Measurements from ENCODE around the gene MAGEF1. TPM values are rescaled to one million over a fixed set of nuclear protein-coding genes. Genes with fewer than 3 reads are reported as not detected.

MAGEF1 gene
- total RNA-seq, 1 donor = 5.0 TPM

DNA sequence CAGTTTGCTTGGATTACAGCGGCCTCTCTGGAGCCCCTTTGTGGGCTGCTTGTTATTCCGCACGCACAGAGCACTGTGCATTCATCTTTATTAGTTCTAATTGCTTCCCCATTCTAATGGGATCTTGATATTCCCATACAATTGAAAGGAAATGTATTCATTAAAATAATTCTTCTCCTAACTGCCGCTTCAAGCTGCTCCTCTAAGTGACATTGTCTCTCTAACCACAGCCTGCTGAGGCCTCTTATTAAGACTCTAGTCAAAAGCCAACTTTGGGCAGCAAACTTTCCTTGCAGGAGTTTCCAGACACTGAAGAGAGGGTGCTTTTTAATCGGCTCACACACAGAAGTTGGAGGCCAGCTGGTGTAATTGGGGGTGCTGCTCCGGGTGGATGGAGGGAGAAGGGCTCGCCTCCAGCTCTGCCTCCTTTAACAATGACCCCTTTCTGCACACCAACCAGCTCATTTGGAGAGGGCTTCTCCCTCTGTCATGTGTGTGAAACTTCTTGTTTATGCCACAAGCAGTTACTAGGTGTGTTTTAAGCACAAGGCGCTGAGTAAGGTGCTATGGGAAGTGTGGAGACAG, 5.6 kb upstream of the MAGEF1 start:
- Histone ChIP-seq H3K4me1 (ENCODE audit: insufficient read depth, low read length) (peaks cover 19% of the 10 kb centered on the region), H3K9me3 (ENCODE audit: low read depth, low read length) (no peaks in the 10 kb centered on the region), H3K27me3 (ENCODE audit: insufficient read depth, low read length) (no peaks in the 10 kb centered on the region), H3K4me3 (ENCODE audit: low read length) (no peak overlapping the region)

DNA sequence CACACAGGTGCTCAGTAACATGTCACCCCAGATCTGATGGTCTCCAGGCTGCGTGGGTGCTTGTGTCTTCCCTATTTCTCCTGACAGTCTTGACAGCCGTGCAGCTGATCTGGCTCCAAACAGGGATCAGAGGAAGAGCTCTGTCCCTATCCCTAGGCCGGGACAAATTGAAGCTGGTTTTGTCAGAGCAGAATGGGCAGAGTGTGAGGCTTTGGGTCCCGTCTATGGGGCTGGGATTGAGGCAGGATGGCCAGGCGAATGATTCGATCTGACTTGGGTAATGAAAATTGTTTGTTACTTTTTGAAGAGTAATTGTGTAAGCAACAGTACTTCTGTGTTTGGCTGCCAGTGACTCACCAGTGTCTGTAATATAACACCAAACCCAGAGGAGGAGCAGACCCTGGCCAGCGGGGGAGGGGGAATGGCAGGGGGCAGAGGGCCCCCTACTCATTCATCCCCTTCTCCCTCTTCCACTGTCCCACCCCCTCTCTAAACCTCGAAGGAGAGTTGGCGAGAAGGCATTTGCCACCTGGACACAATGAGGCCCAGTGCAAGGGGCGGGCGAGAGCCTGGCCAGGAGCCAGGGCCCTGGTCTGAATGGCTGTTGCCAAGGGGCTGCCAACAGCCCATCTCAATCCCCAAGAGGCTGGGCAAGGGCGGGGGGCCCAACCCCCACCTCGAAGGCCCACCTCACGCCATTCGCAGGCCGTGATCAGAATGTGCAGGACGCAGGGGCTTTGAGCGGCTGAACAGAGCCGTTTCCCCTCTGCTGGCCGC, 4.9 kb upstream of the MAGEF1 start:
- no peaks in the 10 kb centered on the region for H3K9me3 ChIP-seq (ENCODE audit: low read depth, low read length)
- H3K4me1 ChIP-seq (ENCODE audit: insufficient read depth, low read length) = peaks cover 25% of the 10 kb centered on the region
- no peak overlapping the region for H3K4me3 ChIP-seq (ENCODE audit: low read length)
- H3K27me3 ChIP-seq (ENCODE audit: insufficient read depth, low read length) = no peaks in the 10 kb centered on the region

DNA sequence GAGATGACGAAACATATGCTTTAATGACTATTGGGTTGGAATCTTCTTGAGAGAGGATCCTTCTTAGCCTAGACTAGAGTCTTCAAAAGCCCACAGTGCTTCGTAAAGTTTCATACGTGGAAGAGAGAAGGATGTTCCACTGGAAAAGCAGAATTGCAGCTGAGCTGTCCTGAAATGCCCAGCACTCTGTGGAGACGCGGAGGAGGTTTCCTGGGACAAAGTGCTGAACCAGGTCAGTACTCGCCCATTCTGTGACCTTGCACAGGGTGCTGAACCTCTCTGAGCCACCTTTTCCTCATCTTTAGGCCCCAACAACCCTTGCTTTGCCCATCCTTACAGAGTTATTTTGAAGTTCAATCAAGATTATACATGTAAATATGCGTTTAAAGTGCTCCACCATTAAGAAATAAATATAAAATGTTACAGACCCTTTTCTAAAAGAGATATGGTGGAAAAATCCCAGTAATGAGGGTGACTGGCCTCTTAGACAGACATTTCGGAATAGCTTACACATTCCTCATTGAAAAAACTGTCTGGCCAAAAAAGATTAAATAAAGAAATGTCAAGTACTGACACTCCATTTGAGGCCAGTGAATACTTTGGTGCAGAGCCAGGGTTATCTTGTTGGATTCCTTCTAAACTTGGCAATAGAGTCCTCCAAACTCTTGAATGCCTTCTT, 4.2 kb upstream of the MAGEF1 start:
- H3K4me1 ChIP-seq (ENCODE audit: insufficient read depth, low read length) = peaks cover 33% of the 10 kb centered on the region
- no peaks in the 10 kb centered on the region for H3K27me3 ChIP-seq (ENCODE audit: insufficient read depth, low read length)
- H3K4me3 ChIP-seq (ENCODE audit: low read length) = no peak overlapping the region
- H3K9me3 ChIP-seq (ENCODE audit: low read depth, low read length) = no peaks in the 10 kb centered on the region

DNA sequence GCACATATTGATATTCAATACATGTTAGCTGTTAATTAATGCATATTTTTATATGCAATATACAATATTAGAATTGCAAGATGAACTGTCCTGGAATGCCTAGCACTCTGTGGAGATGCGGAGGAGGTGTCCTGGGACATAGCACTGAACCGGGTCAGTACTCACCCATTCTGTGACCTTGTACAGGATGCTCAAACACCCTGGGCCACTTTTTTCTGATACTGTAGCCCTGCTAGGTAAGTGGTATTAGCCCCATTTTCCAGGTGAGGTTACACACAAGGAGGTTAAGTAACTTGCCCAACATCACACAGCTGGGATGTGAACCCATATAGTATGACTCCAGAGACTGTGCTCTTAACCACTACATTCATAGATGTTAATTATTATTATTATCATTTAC, 1.7 kb upstream of the MAGEF1 start:
- Histone ChIP-seq H3K4me1 (ENCODE audit: insufficient read depth, low read length) (peaks cover 48% of the 10 kb centered on the region), H3K27me3 (ENCODE audit: insufficient read depth, low read length) (no peaks in the 10 kb centered on the region), H3K9me3 (ENCODE audit: low read depth, low read length) (no peaks in the 10 kb centered on the region), H3K4me3 (ENCODE audit: low read length) (no peak overlapping the region)

DNA sequence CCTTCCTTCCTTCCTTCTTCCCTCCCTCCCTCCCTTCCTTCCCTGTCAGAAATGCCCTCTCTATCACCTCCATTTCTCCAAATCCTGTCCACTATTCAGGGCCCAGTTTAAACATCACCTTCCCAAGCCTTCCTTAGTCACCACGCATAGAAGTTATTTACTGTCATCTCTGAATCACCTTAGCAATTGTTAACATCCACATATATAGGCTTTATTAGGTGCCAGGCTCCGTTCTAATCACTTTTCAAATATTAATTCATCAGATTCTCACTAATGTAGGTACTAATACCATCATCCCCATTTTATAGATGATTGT, 1.1 kb upstream of the MAGEF1 start:
- Histone ChIP-seq H3K9me3 (ENCODE audit: low read depth, low read length) (no peaks in the 10 kb centered on the region), H3K27me3 (ENCODE audit: insufficient read depth, low read length) (no peaks in the 10 kb centered on the region), H3K4me3 (ENCODE audit: low read length) (no peak overlapping the region), H3K4me1 (ENCODE audit: insufficient read depth, low read length) (peaks cover 48% of the 10 kb centered on the region)

DNA sequence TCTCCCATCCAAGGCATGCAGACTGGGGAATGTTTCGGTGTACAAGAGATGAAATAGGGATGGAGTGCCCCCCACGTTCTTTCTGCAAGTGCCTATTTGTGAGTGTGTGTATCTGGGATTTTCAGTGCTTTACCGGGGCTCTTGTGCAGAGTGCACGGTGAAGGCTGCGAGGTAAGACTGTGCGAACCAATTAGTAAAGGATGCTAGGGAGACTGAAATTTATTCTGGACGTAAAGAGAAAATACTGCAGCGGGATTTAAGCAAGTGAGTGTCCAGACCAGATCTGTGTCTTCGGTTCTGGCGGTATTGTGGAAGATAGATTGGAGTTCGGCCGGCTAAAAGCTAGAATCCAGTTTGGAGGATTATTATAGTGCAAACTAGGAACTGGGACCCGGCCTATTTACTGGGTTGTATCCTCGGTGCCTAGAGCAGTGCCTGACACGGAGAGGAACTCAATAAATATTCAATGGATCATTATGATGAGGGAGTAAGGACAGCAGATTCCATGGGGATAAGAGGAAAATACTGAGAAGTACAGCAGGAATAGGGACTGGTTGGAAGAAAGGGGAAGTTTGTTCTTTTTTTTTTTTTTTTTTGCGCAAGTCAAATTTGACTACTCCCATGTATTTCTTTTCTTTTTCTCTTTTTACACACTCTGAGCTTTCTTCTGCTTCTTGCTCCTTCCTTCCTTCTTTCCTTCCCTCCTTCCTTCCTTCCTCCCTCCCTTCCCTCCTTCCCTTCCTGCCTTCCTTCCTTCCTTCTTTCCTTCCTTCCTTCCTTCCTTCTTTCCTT, 580 bp upstream of the MAGEF1 start:
- Histone ChIP-seq H3K4me3 (ENCODE audit: low read length) (peak overlapping the region; percentile 54), H3K9me3 (ENCODE audit: low read depth, low read length) (no peaks in the 10 kb centered on the region), H3K27me3 (ENCODE audit: insufficient read depth, low read length) (no peaks in the 10 kb centered on the region), H3K4me1 (ENCODE audit: insufficient read depth, low read length) (peaks cover 48% of the 10 kb centered on the region)

DNA sequence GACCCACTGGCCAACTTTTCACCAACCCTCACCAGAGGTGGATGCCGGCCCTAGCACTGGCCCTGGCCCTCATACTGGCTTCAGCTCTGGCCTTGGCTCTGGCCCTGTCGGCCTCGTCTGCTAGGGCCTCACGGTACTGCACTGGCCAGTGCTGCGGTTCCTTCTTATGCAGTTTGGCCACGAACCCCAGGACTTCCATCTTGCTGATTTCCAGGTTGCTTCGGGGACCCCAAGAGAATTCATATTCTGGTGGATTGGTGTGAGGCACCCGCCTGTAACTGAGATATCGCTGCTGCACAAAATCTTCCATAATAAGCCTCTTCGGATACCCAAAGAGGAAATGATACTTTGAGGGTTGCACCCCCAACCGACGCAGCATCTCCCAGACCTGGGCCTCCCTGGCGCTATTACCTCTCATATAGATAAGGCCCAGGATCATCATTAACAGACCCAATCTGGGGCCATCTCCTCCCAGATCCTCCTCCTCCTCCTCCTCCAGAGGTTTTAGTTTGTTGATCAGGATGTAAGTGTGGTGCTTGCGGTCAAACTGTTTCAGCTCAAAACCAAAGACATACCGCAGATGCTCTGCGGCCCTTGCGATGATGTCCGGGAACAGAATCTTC, 883 bp downstream of the MAGEF1 start:
- no peaks in the 10 kb centered on the region for H3K9me3 ChIP-seq (ENCODE audit: low read depth, low read length)
- no peaks in the 10 kb centered on the region for H3K27me3 ChIP-seq (ENCODE audit: insufficient read depth, low read length)
- peak overlapping the region; percentile 54 for H3K4me3 ChIP-seq (ENCODE audit: low read length)
- H3K4me1 ChIP-seq (ENCODE audit: insufficient read depth, low read length) = peaks cover 35% of the 10 kb centered on the region

DNA sequence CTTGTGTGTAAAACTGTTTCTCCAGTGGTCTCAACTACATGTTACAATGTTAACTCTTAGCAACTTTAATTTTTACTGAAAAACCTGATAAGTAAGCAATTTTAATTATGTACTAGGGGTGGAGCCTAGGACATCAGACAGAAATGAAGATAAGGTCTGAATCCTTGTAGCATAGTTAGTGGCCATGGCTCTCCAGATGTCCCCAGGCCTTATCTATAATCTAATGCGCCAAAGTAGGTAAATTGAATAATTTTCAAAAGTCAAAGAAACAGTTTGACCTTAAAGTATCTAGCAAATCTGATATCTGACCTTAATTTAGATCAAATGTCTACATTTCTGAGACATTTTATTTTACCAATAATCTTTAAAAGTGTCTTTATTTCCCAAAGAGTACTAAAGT, 8.2 kb downstream of the MAGEF1 start:
- H3K4me3 ChIP-seq (ENCODE audit: low read length) = no peak overlapping the region
- H3K27me3 ChIP-seq (ENCODE audit: insufficient read depth, low read length) = no peaks in the 10 kb centered on the region
- no peaks in the 10 kb centered on the region for H3K9me3 ChIP-seq (ENCODE audit: low read depth, low read length)
- no peaks in the 10 kb centered on the region for H3K4me1 ChIP-seq (ENCODE audit: insufficient read depth, low read length)

DNA sequence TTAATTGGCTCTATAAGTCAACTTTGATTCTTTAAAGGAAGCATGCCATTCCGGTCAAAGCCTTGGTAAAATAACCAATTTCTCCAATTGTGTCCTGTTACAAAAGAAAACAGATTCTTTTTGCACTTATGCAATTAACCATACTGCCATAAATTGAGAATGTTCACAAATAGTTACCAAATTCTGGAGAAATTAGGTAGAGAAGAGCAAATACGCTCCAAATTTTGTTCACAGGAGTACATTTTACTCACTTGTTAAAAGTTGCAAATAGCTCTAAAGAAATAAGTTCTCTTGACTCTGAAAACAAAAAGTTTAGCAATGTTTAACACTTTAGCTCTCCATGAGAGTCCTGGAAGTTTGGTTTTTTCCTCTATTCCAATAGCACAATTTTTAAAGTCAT, 11.1 kb downstream of the MAGEF1 start:
- H3K9me3 ChIP-seq (ENCODE audit: low read depth, low read length) = no peaks in the 10 kb centered on the region
- H3K27me3 ChIP-seq (ENCODE audit: insufficient read depth, low read length) = no peaks in the 10 kb centered on the region
- H3K4me3 ChIP-seq (ENCODE audit: low read length) = no peak overlapping the region
- peaks cover 10% of the 10 kb centered on the region for H3K4me1 ChIP-seq (ENCODE audit: insufficient read depth, low read length)

DNA sequence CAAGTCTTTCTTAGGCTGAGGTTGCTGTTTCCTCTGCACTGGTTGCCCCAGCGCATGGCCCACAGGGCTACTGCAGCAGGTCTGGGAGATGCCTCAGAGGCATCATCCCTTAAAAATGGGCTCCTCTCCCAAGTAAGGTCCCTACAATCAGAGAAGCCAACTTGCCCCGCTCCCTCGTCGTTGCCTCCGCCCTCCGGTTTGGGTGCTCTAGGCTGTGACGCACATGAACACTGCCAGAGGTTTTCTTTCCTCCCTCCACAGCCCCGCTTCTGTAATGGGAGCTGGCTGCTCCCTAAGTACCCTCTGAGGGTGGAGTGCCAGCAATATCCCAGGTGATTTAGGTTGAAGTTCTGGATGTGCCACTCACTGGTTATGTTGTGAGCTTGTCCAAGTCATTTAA, 14.0 kb downstream of the MAGEF1 start:
- Histone ChIP-seq H3K9me3 (ENCODE audit: low read depth, low read length) (no peaks in the 10 kb centered on the region), H3K4me3 (ENCODE audit: low read length) (no peak overlapping the region), H3K27me3 (ENCODE audit: insufficient read depth, low read length) (no peaks in the 10 kb centered on the region), H3K4me1 (ENCODE audit: insufficient read depth, low read length) (peaks cover 10% of the 10 kb centered on the region)

DNA sequence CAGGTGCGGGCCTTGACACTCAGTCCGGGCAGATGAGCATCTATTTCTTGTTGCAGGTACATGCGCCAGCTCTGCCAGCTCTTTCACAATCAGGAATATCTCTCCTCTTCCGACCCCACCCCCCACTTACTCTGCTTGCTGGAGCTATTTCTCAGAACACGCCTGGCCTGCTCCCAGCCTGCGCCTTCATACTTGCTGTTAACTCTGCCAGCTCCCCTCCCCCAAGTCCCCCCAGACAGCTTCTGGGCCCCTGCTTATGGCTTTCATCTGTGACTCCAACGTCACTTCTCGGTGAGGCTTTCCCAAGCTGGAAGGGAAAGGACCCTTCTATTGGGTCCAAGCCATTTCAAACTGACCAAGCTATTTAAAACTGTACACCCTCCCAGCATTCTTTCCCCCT, 15.2 kb downstream of the MAGEF1 start:
- Histone ChIP-seq H3K4me1 (ENCODE audit: insufficient read depth, low read length) (peaks cover 19% of the 10 kb centered on the region), H3K9me3 (ENCODE audit: low read depth, low read length) (no peaks in the 10 kb centered on the region), H3K4me3 (ENCODE audit: low read length) (no peak overlapping the region)

DNA sequence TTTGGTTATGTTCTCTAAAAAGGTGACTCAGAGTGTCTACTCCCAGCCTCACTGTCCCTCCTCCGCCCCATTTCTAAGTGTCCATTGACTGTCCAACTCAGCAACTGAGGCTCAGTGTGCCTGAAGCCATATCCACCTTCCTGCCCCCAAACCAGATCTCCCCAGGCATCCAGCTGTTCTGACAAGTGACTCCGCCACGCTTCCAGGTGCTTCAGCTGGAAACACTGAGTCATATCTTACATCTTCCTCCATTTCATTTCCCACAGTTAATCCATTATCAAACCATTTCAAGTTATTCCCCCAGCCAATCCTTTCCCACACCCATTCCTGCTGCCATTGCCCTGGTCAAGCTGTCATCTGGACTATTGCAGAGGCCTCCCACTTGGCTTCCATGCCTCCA, 17.1 kb downstream of the MAGEF1 start:
- H3K4me1 ChIP-seq (ENCODE audit: insufficient read depth, low read length) = peaks cover 34% of the 10 kb centered on the region
- H3K9me3 ChIP-seq (ENCODE audit: low read depth, low read length) = no peaks in the 10 kb centered on the region
- no peaks in the 10 kb centered on the region for H3K27me3 ChIP-seq (ENCODE audit: insufficient read depth, low read length)
- no peak overlapping the region for H3K4me3 ChIP-seq (ENCODE audit: low read length)

More for the DNA sequence above, 15.2 kb downstream of the MAGEF1 start:
- H3K27me3 ChIP-seq (ENCODE audit: insufficient read depth, low read length) = no peaks in the 10 kb centered on the region

DNA sequence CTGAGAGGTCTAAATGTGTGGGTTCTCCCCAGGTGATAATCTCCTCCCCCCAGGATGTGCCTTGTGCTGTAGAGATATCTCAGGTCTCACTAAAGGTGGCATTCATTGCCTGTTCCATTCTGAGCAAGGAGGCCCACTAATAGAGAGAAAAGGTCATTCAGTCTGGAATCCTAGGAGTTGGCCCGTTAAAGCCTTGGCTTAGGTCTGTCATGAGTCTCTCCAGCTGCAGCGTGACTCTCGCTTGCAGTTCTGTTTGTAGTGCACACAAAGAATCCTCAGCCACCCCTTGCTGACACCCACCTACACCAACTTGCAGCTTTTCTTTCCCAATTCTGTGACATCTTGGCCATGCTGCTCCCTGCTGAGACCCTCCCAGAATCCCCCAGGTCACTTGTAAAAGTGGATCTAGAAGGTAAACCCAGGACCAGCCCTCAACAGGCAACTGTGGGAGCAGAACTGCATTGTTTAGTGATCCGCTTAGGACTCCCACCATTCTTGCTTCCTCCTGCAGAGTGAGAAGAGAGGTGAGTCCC, 17.7 kb downstream of the MAGEF1 start:
- Histone ChIP-seq H3K4me3 (ENCODE audit: low read length) (no peak overlapping the region), H3K27me3 (ENCODE audit: insufficient read depth, low read length) (no peaks in the 10 kb centered on the region), H3K9me3 (ENCODE audit: low read depth, low read length) (no peaks in the 10 kb centered on the region), H3K4me1 (ENCODE audit: insufficient read depth, low read length) (peaks cover 34% of the 10 kb centered on the region)

DNA sequence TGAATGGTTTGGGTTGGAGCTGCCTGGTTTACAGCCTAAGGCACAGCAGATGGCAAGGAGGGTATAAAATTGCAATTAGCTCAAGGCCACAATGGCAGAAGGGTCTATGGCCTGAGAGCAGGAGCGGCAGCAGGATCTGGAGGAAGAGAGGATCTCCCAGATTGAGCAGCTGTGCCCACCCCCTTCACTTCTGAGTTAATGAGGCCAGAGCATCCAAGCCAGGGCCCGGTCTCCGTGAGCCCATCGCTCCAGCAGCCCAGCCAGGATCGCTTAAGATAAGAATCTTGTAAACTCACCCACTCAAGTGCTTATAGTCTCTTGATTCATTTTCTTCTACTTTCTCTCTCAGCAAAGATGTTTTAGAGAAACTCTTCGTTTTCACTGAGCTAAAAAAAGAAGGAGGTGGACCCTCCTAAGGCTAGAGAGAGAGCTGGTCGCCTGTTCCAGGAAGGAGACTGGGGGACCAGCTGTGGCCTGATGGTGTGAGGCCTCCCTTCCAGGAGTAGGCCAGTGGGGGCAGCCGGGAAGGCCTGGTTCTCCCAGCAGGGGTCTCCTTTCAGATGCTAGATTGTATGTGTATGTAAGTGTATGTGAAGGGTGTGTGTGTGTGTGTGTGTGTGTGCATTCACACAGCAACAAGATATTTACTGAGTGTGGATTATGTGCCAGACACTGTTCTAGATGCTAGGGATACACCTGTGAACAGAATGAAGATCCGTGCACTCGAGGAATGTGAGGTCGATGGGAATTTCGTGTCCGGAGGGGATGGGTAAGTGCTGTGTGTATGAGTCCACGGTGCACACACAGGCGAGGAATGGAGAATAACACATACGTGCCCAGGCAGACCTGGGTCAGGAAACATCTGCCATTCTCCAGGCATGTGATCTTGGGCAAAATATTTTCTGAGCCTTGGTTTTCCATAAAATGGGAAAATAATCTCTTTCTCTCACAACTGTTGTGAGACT, 18.6 kb downstream of the MAGEF1 start:
- peaks cover 37% of the 10 kb centered on the region for H3K4me1 ChIP-seq (ENCODE audit: insufficient read depth, low read length)
- H3K4me3 ChIP-seq (ENCODE audit: low read length) = no peak overlapping the region
- H3K27me3 ChIP-seq (ENCODE audit: insufficient read depth, low read length) = no peaks in the 10 kb centered on the region
- no peaks in the 10 kb centered on the region for H3K9me3 ChIP-seq (ENCODE audit: low read depth, low read length)
